ENCODE measurements around the gene CCDC154.
"Not testable (repeated sequence)": the region's sequence is repeated elsewhere in the genome, so short reads cannot be mapped to it uniquely, and the experiment has no call there.

CCDC154 gene

DNA sequence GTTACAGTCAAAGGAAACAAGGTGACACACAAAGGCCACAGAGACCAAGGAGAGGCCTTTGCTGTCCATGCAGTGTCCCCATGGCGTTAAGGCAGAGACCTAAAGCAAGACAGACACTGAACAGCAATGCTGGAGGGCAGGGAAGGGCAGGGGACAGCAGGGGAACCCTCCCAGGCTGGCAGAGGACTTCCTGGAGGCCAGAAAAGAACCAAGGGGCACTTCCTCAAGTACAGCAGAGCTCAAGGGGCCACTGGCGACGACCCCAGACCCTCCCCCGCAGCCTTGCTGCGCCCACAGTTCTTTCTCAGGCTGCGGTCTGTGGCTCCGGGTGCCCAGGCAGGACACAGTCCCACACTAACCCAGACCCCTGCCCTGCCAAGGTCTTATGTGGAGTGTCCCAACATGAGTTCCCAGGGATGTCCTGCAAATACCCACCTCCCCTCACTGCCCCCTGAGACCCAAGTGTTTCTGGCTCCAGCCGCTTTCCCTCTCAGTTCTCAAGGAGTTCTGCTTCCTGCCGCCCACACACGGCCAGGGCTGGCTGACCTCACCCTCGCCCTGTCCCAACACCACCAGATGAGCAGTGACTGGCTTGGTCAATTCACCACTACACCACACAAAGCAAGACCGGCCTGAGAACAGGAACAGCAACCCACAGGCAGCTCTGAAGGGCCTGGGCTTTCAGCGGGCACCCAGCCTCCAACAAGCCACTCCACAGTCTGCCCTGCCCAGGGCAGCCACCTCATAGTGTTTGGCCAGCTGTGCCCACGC lies 26.3 kb upstream of the CCDC154 start:
- intact Hi-C loops (cut with DNase I; ENCODE audit: low total_unique reads): loop anchor here (10.0 kb wide), 1 partner anchor 46 kb away; the partner anchor contains the start of gene UQCC4
- Histone ChIP-seq H3K9me3 (no peaks in the 10 kb centered on the region), H3K27ac (no peak overlapping the region), H3K4me1 (peaks cover 0 to 30% (median 18%) of the 10 kb centered on the region in 4 donors), H3K27me3 (no peaks in the 10 kb centered on the region), H3K4me3 (no peak overlapping the region), H3K36me3 (peaks cover 0 to 12% (median 0%) of the 10 kb centered on the region in 3 donors)
- no peak for TF ChIP-seq CTCF (IDR thresholded peaks at IDR 0.05)
- DNase-seq: no peak

GRCh38 chr16:1469693-1470201 lies 25.4 kb upstream of the CCDC154 start:
- Histone ChIP-seq H3K27me3 (no peaks in the 10 kb centered on the region), H3K4me1 (peaks cover 0 to 26% (median 14%) of the 10 kb centered on the region in 4 donors), H3K36me3 (peaks cover 0 to 19% (median 0%) of the 10 kb centered on the region in 3 donors), H3K27ac (no peak overlapping the region), H3K4me3 (no peak overlapping the region), H3K9me3 (no peaks in the 10 kb centered on the region)
- intact Hi-C loops (cut with DNase I; ENCODE audit: low total_unique reads): loop anchor here (10.0 kb wide), 1 partner anchor 45 kb away; the partner anchor contains the start of gene UQCC4
- DNase-seq: no peak
- no peak for TF ChIP-seq CTCF (IDR thresholded peaks at IDR 0.05)

GRCh38 chr16:1469141-1469540 lies 24.8 kb upstream of the CCDC154 start:
- peaks cover 0 to 22% (median 13%) of the 10 kb centered on the region in 4 donors for H3K4me1 ChIP-seq

GRCh38 chr16:1468426-1468810 lies 24.1 kb upstream of the CCDC154 start:
- Histone ChIP-seq H3K9me3 (no peaks in the 10 kb centered on the region), H3K27ac (no peak overlapping the region), H3K36me3 (peaks cover 0 to 32% (median 3%) of the 10 kb centered on the region in 3 donors), H3K27me3 (no peaks in the 10 kb centered on the region), H3K4me3 (no peak overlapping the region), H3K4me1 (peaks cover 0 to 15% (median 6%) of the 10 kb centered on the region in 4 donors)
- no peak for TF ChIP-seq CTCF (IDR thresholded peaks at IDR 0.05)
- no peak for DNase-seq
- intact Hi-C loops (cut with DNase I; ENCODE audit: low total_unique reads): no loop called here

More at GRCh38 chr16:1469141-1469540, 24.8 kb upstream of the CCDC154 start:
- peaks cover 0 to 25% (median 3%) of the 10 kb centered on the region in 3 donors for H3K36me3 ChIP-seq
- DNase-seq; H3K9me3 ChIP-seq; H3K4me3 ChIP-seq; H3K27me3 ChIP-seq; H3K27ac ChIP-seq; intact Hi-C loops (cut with DNase I; ENCODE audit: low total_unique reads): not testable (repeated sequence)

GRCh38 chr16:1466968-1467521 lies 22.7 kb upstream of the CCDC154 start:
- H3K9me3 ChIP-seq: no peaks in the 10 kb centered on the region
- H3K27ac ChIP-seq: no peak overlapping the region
- H3K27me3 ChIP-seq: no peaks in the 10 kb centered on the region
- peaks cover 0 to 10% (median 5%) of the 10 kb centered on the region in 4 donors for H3K4me1 ChIP-seq
- DNase-seq: no peak
- peaks cover 0 to 38% (median 3%) of the 10 kb centered on the region in 3 donors for H3K36me3 ChIP-seq
- TF ChIP-seq CTCF (IDR thresholded peaks at IDR 0.05): no peak
- no peak overlapping the region for H3K4me3 ChIP-seq
- intact Hi-C loops (cut with DNase I; ENCODE audit: low total_unique reads): no loop called here

- Histone ChIP-seq H3K27ac (no peak overlapping the region), H3K27me3 (no peaks in the 10 kb centered on the region), H3K4me3 (no peak overlapping the region), H3K9me3 (no peaks in the 10 kb centered on the region), H3K4me1 (peaks cover 0 to 9% (median 5%) of the 10 kb centered on the region in 4 donors), H3K36me3 (peaks cover 5 to 41% (median 9%) of the 10 kb centered on the region in 3 donors)
- no peak for TF ChIP-seq CTCF (IDR thresholded peaks at IDR 0.05)
- intact Hi-C loops (cut with DNase I; ENCODE audit: low total_unique reads): no loop called here
- DNase-seq: no peak
These were observed 21.7 kb upstream of the CCDC154 start for GRCh38 chr16:1466054-1466453.
